ENCODE measurements around the gene TMEM213. TPM values are rescaled to one million over a fixed set of nuclear protein-coding genes. Genes with fewer than 3 reads are reported as not detected.

The TMEM213 gene
- total and polyA plus RNA-seq, 10 of the 15 experiments (the other 5 are each of a cell fraction or from before 2014, with no cell fraction given) = not detected

- no peak for ATAC-seq
- TF ChIP-seq ATF7 (IDR thresholded peaks at IDR 0.05; ENCODE audit: low read depth) (no peak), STAT3 (IDR thresholded peaks at IDR 0.05; ENCODE audit: low read depth, low read length) (no peak), FOS (IDR thresholded peaks at IDR 0.05; ENCODE audit: borderline replicate concordance, extremely low read depth, insufficient read length) (no peak), POLR2AphosphoS5 (IDR thresholded peaks at IDR 0.05; ENCODE audit: low read length) (no peak), ZNF384 (IDR thresholded peaks at IDR 0.05; ENCODE audit: borderline replicate concordance, low read depth, low read length) (no peak), IRF5 (IDR thresholded peaks at IDR 0.05; ENCODE audit: borderline replicate concordance) (no peak), WRNIP1 (IDR thresholded peaks at IDR 0.05; ENCODE audit: borderline replicate concordance, low read depth, low read length) (no peak), SREBF1 (IDR thresholded peaks at IDR 0.05; ENCODE audit: low read length) (no peak), ZNF592 (IDR thresholded peaks at IDR 0.05) (no peak), PAX5 (IDR thresholded peaks at IDR 0.05; ENCODE audit: borderline replicate concordance, low read depth, low read length) (no peak), TAF1 (IDR thresholded peaks at IDR 0.05; ENCODE audit: borderline replicate concordance, low read depth, low read length) (no peak), USF1 (IDR thresholded peaks at IDR 0.05; ENCODE audit: borderline replicate concordance, extremely low read length, insufficient read depth, low read depth, low read length) (no peak), RELA (IDR thresholded peaks at IDR 0.05; ENCODE audit: borderline replicate concordance, partially characterized antibody) (no peak), MXI1 (IDR thresholded peaks at IDR 0.05; ENCODE audit: low read depth, low read length) (no peak), MTA2 (IDR thresholded peaks at IDR 0.05; ENCODE audit: low read depth) (no peak), TARDBP (IDR thresholded peaks at IDR 0.05; ENCODE audit: borderline replicate concordance) (no peak)
- Histone ChIP-seq H3K4me2 (ENCODE audit: control insufficient read depth, insufficient read depth) (no peak overlapping the region), H3K36me3 (ENCODE audit: control insufficient read depth in 2 of 2, insufficient read depth in 2 of 2, low read length in 1 of 2) (no peaks in the 10 kb centered on the region), H3K27me3 (replicated peaks in 1 of 2; ENCODE audit: control insufficient read depth in 2 of 2, insufficient read depth in 2 of 2, low read length in 1 of 2) (no peaks in the 10 kb centered on the region), H3K9me3 (replicated peaks; ENCODE audit: control insufficient read depth, insufficient read depth, low read length) (no peaks in the 10 kb centered on the region), H2AFZ (ENCODE audit: control insufficient read depth, low read depth, low read length) (no peak overlapping the region), H3K9ac (ENCODE audit: control insufficient read depth, insufficient read depth, low read length) (no peak overlapping the region), H3K4me1 (ENCODE audit: control insufficient read depth, insufficient read depth, low read length) (no peaks in the 10 kb centered on the region), H3K79me2 (ENCODE audit: control insufficient read depth, insufficient read depth, low read length) (no peaks in the 10 kb centered on the region), H3K4me3 (no peak overlapping the region), H3K27ac (ENCODE audit: control insufficient read depth, insufficient read depth) (no peak overlapping the region), H4K20me1 (ENCODE audit: control insufficient read depth, insufficient read depth) (no peaks in the 10 kb centered on the region)
- intact Hi-C loops (cut with micrococcal nuclease; ENCODE audit: unreplicated experiment) (no loop called here), in situ Hi-C loops (cut with MboI) (no loop called here)
- ChIA-PET CTCF (interaction anchor here (0.8 to 1.5 kb wide), 2 partner anchors 47 to 703 kb away, joined by 3 to 4 read pairs; no protein-coding TSS in a partner anchor), SMC1A (ENCODE audit: uncharacterized antibody, unreplicated experiment) (no interaction called here), RAD21 (ENCODE audit: unreplicated experiment) (no interaction called here), POLR2A (no interaction called here)
- BruUV-seq (replicated peaks) = no TSS peak
- no peak for DNase-seq (ENCODE audit: low read depth, low spot score)
- FAIRE-seq = no peak
- WGBS (ENCODE audit: insufficient coverage, insufficient replicate concordance, low lambda C conversion rate, missing lambda C conversion rate) = 77% methylated on average over 9 of the region's 9 CpGs
Measured at GRCh38 chr7:138863931-138864330, 66.1 kb downstream of the TMEM213 start.
